ENCODE results near the gene RELN. TPM values are rescaled to one million over a fixed set of nuclear protein-coding genes. Genes with fewer than 3 reads are reported as not detected.

RELN gene
- total and polyA plus RNA-seq, 5 donors from 2014 or later = not detected

DNA sequence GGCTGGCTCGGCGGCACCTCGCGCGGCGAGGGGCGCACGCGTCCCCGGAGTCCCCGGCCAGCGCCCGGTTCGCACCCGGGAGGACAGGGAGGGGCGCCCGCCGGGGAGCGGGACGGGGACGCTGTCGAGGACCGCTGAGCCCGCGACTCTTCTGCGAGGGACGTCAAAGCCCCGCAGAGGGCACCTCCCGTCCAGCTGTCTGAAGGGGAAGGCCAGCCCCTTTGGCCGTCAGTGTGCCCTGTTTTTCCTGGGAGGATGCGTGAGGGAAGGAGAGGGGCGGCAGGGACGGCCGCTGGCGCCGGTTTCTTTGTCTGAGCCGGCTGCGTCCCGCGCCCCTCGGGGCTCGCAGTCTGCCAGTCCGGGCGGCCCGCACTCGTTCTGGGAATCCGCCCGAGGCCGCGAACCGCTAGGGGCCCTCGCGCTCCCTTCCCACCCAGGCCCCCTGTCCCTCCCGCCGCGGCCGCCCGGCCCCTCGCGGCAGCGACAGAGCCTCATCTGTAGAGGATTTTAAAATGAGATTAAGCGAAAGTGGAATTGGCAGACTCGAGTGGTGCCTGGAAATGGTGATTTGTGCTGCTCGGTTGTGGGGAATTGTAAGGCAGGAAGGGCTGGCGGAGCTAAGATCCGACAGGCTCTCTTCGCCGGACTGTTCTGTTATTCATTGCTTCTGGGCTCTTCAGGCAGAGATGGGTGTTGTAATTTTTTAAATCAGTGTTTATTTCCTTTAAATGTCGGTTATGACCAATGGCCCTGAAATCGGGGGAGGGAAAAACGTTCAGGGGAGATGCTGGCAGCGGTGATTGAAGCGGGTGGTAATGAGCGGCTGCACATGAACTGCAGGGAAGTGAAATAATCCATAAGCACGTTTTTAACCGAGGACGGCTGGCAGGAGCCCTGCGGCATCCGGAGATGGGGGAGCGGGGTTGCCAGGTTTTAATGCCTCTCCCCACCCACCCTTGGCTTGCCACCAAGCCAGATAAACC lies 618 bp upstream of the RELN start:
- Histone ChIP-seq H3K36me3 (ENCODE audit: control insufficient read depth, insufficient read depth, low read length) (no peaks in the 10 kb centered on the region), H3K4me3 (ENCODE audit: low read depth, low read length) (no peak overlapping the region), H3K9me3 (ENCODE audit: control insufficient read depth in 2 of 2, low read length in 2 of 2) (no peaks in the 10 kb centered on the region), H3K27ac (ENCODE audit: insufficient read depth, low read length, poor library complexity, severe bottlenecking) (no peak overlapping the region), H3K4me1 (ENCODE audit: control insufficient read depth, insufficient read depth, low read length, poor library complexity, severe bottlenecking) (peaks cover 8% of the 10 kb centered on the region), H3K27me3 (ENCODE audit: control insufficient read depth, insufficient read depth, low read length) (peaks cover 30% of the 10 kb centered on the region)
- Mint-ChIP-seq H3K4me3 (peak overlapping the region in 2 of 4 donors; percentile 33 to 77), H3K9me3 (peaks cover 0 to 2% (median 0%) of the 10 kb centered on the region in 7 donors), H3K27me3 (peaks cover 46% of the 10 kb centered on the region), H3K36me3 (no peaks in the 10 kb centered on the region), H3K4me1 (peaks cover 0 to 13% (median 8%) of the 10 kb centered on the region in 4 donors), H3K27ac (no peak overlapping the region)
- DNase-seq (peak in 1 of 3 donors; percentile 1), ATAC-seq (ENCODE audit: low read depth in 2 of 2) (no peak)

GRCh38 chr7:103988468-103989199 lies 824 bp downstream of the RELN start:
- H3K27me3 Mint-ChIP-seq = peaks cover 49% of the 10 kb centered on the region
- DNase-seq = no peak
- H3K4me3 ChIP-seq (ENCODE audit: low read depth, low read length) = no peak overlapping the region

GRCh38 chr7:103987451-103987850 lies 2.0 kb downstream of the RELN start:
- peaks cover 8% of the 10 kb centered on the region for H3K4me1 ChIP-seq (ENCODE audit: control insufficient read depth, insufficient read depth, low read length, poor library complexity, severe bottlenecking)
- H3K27ac Mint-ChIP-seq = no peak overlapping the region
- H3K27ac ChIP-seq (ENCODE audit: insufficient read depth, low read length, poor library complexity, severe bottlenecking) = no peak overlapping the region
- no peaks in the 10 kb centered on the region for H3K9me3 ChIP-seq (ENCODE audit: control insufficient read depth in 2 of 2, low read length in 2 of 2)
- peaks cover 49% of the 10 kb centered on the region for H3K27me3 Mint-ChIP-seq
- H3K27me3 ChIP-seq (ENCODE audit: control insufficient read depth, insufficient read depth, low read length) = peaks cover 29% of the 10 kb centered on the region
- H3K4me3 Mint-ChIP-seq = peak overlapping the region in 2 of 4 donors; percentile 9 to 41
- DNase-seq = no peak
- no peak for ATAC-seq (ENCODE audit: low read depth in 2 of 2)
- H3K4me3 ChIP-seq (ENCODE audit: low read depth, low read length) = no peak overlapping the region
- H3K4me1 Mint-ChIP-seq = peaks cover 0 to 13% (median 8%) of the 10 kb centered on the region in 4 donors
- H3K9me3 Mint-ChIP-seq = peaks cover 0 to 2% (median 0%) of the 10 kb centered on the region in 7 donors
- H3K36me3 ChIP-seq (ENCODE audit: control insufficient read depth, insufficient read depth, low read length) = no peaks in the 10 kb centered on the region
- no peaks in the 10 kb centered on the region for H3K36me3 Mint-ChIP-seq

More at GRCh38 chr7:103988468-103989199, 824 bp downstream of the RELN start:
- Histone ChIP-seq H3K9me3 (ENCODE audit: control insufficient read depth in 2 of 2, low read length in 2 of 2) (no peaks in the 10 kb centered on the region), H3K27ac (ENCODE audit: insufficient read depth, low read length, poor library complexity, severe bottlenecking) (no peak overlapping the region), H3K36me3 (ENCODE audit: control insufficient read depth, insufficient read depth, low read length) (no peaks in the 10 kb centered on the region), H3K27me3 (ENCODE audit: control insufficient read depth, insufficient read depth, low read length) (peaks cover 29% of the 10 kb centered on the region), H3K4me1 (ENCODE audit: control insufficient read depth, insufficient read depth, low read length, poor library complexity, severe bottlenecking) (peaks cover 8% of the 10 kb centered on the region)
- no peak overlapping the region for H3K27ac Mint-ChIP-seq
- no peak for ATAC-seq (ENCODE audit: low read depth in 2 of 2)
- peak overlapping the region in 3 of 4 donors; percentile 44 to 77 (median 67) for H3K4me3 Mint-ChIP-seq
- H3K4me1 Mint-ChIP-seq = peaks cover 0 to 13% (median 8%) of the 10 kb centered on the region in 4 donors
- peaks cover 0 to 2% (median 0%) of the 10 kb centered on the region in 7 donors for H3K9me3 Mint-ChIP-seq
- no peaks in the 10 kb centered on the region for H3K36me3 Mint-ChIP-seq

GRCh38 chr7:103985565-103986126 lies 3.8 kb downstream of the RELN start:
- H3K36me3 ChIP-seq (ENCODE audit: control insufficient read depth, insufficient read depth, low read length) = no peaks in the 10 kb centered on the region
- no peak overlapping the region for H3K27ac ChIP-seq (ENCODE audit: insufficient read depth, low read length, poor library complexity, severe bottlenecking)
- H3K9me3 ChIP-seq (ENCODE audit: control insufficient read depth in 2 of 2, low read length in 2 of 2) = no peaks in the 10 kb centered on the region
- DNase-seq = no peak
- H3K4me3 ChIP-seq (ENCODE audit: low read depth, low read length) = no peak overlapping the region
- no peak for ATAC-seq (ENCODE audit: low read depth in 2 of 2)
- H3K36me3 Mint-ChIP-seq = no peaks in the 10 kb centered on the region
- peaks cover 18% of the 10 kb centered on the region for H3K27me3 ChIP-seq (ENCODE audit: control insufficient read depth, insufficient read depth, low read length)
- H3K4me1 Mint-ChIP-seq = peaks cover 0 to 17% (median 8%) of the 10 kb centered on the region in 4 donors
- no peak overlapping the region for H3K4me3 Mint-ChIP-seq
- H3K27ac Mint-ChIP-seq = no peak overlapping the region
- peaks cover 45% of the 10 kb centered on the region for H3K27me3 Mint-ChIP-seq
- H3K4me1 ChIP-seq (ENCODE audit: control insufficient read depth, insufficient read depth, low read length, poor library complexity, severe bottlenecking) = peaks cover 8% of the 10 kb centered on the region
- H3K9me3 Mint-ChIP-seq = peaks cover 0 to 2% (median 0%) of the 10 kb centered on the region in 7 donors

- H3K36me3 ChIP-seq (ENCODE audit: control insufficient read depth, insufficient read depth, low read length) = no peaks in the 10 kb centered on the region
- ATAC-seq (ENCODE audit: low read depth in 2 of 2) (no peak), DNase-seq (no peak)
- peaks cover 3% of the 10 kb centered on the region for H3K4me1 ChIP-seq (ENCODE audit: control insufficient read depth, insufficient read depth, low read length, poor library complexity, severe bottlenecking)
- H3K36me3 Mint-ChIP-seq = no peaks in the 10 kb centered on the region
- H3K27ac ChIP-seq (ENCODE audit: insufficient read depth, low read length, poor library complexity, severe bottlenecking) = no peak overlapping the region
- H3K27ac Mint-ChIP-seq = no peak overlapping the region
- no peak overlapping the region for H3K4me3 Mint-ChIP-seq
- peaks cover 15% of the 10 kb centered on the region for H3K27me3 ChIP-seq (ENCODE audit: control insufficient read depth, insufficient read depth, low read length)
- H3K4me1 Mint-ChIP-seq = peaks cover 0 to 11% (median 3%) of the 10 kb centered on the region in 4 donors
- H3K27me3 Mint-ChIP-seq = peaks cover 38% of the 10 kb centered on the region
- no peaks in the 10 kb centered on the region for H3K9me3 Mint-ChIP-seq
- no peak overlapping the region for H3K4me3 ChIP-seq (ENCODE audit: low read depth, low read length)
- no peaks in the 10 kb centered on the region for H3K9me3 ChIP-seq (ENCODE audit: control insufficient read depth in 2 of 2, low read length in 2 of 2)
Observed at GRCh38 chr7:103984050-103984449, 5.4 kb downstream of the RELN start.

DNA sequence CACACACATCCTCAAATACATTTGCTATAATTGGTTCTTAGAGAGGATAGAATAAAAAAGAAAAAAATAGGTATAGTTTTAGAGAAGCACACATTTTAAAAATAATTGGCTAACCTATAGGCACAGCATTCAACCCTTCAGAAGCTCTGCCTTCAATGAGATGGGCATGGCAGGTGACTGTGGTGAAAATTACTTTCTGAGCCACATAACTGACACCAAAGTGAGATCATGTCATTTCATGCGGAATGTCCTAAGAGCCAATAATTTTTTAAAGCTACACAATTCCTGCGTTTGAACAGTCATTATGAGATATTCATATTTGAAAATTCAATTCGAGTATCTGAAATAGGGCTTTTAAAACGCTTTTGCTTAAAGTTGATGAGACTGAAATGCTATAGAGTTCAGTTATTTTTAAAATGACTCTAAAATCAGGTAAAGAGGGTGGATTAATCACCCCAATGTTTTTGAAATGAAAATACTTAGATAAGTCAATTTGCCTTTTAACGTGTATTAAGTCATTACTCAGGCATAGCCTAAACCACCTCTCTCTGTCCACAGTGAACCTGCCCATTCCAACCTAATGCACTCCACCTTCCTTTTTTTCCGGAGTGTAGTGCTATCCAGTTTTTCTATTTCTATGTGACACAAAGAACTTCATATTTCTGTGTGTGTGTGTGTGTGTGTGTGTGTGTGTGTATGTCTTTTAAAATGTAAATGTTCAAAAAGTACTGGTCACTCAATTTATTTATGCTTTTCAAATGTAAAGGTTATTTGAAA lies 6.1 kb downstream of the RELN start:
- peaks cover 15% of the 10 kb centered on the region for H3K27me3 ChIP-seq (ENCODE audit: control insufficient read depth, insufficient read depth, low read length)
- no peaks in the 10 kb centered on the region for H3K9me3 ChIP-seq (ENCODE audit: control insufficient read depth in 2 of 2, low read length in 2 of 2)
- Mint-ChIP-seq H3K36me3 (no peaks in the 10 kb centered on the region), H3K4me3 (no peak overlapping the region), H3K4me1 (peaks cover 0 to 10% (median 1%) of the 10 kb centered on the region in 4 donors), H3K27ac (no peak overlapping the region), H3K27me3 (peaks cover 39% of the 10 kb centered on the region), H3K9me3 (no peaks in the 10 kb centered on the region)
- H3K27ac ChIP-seq (ENCODE audit: insufficient read depth, low read length, poor library complexity, severe bottlenecking) = no peak overlapping the region
- no peaks in the 10 kb centered on the region for H3K4me1 ChIP-seq (ENCODE audit: control insufficient read depth, insufficient read depth, low read length, poor library complexity, severe bottlenecking)
- no peak overlapping the region for H3K4me3 ChIP-seq (ENCODE audit: low read depth, low read length)
- DNase-seq (no peak), ATAC-seq (ENCODE audit: low read depth in 2 of 2) (no peak)
- no peaks in the 10 kb centered on the region for H3K36me3 ChIP-seq (ENCODE audit: control insufficient read depth, insufficient read depth, low read length)

DNA sequence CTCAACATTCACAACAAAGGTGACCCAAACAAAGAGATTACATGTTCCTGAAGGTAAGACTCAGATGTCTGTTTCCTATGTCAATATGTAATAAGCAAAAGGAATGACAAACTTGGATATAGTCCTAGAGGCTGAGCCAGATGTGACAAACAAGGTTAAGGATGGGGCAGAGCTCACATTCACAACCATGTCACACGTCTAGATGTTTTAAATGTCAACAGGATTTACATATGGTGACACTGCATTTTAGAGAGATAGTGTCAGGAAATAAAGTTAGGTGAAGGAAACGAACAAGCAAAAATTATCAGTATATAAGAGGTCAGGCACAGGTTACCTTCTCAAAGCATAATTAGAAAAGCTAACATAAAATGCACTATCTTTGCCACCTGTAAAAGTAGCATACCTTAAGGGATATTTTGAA lies 8.4 kb downstream of the RELN start:
- ATAC-seq (ENCODE audit: low read depth in 2 of 2) (no peak), DNase-seq (no peak)
- Histone ChIP-seq H3K27ac (ENCODE audit: insufficient read depth, low read length, poor library complexity, severe bottlenecking) (no peak overlapping the region), H3K9me3 (ENCODE audit: control insufficient read depth in 2 of 2, low read length in 2 of 2) (no peaks in the 10 kb centered on the region), H3K27me3 (ENCODE audit: control insufficient read depth, insufficient read depth, low read length) (peaks cover 9% of the 10 kb centered on the region), H3K36me3 (ENCODE audit: control insufficient read depth, insufficient read depth, low read length) (no peaks in the 10 kb centered on the region), H3K4me1 (ENCODE audit: control insufficient read depth, insufficient read depth, low read length, poor library complexity, severe bottlenecking) (no peaks in the 10 kb centered on the region), H3K4me3 (ENCODE audit: low read depth, low read length) (no peak overlapping the region)
- H3K27ac Mint-ChIP-seq = no peak overlapping the region
- H3K27me3 Mint-ChIP-seq = peaks cover 32% of the 10 kb centered on the region
- peaks cover 0 to 6% (median 0%) of the 10 kb centered on the region in 4 donors for H3K4me1 Mint-ChIP-seq
- H3K9me3 Mint-ChIP-seq = no peaks in the 10 kb centered on the region
- no peak overlapping the region for H3K4me3 Mint-ChIP-seq
- H3K36me3 Mint-ChIP-seq = no peaks in the 10 kb centered on the region

All from CD4-positive, CD25-positive, alpha-beta regulatory T cell (primary cell).